Articular chondrocyte of knee joint (primary cell): ENCODE data around the gene WDR90. TPM values are rescaled to one million over a fixed set of nuclear protein-coding genes. Genes with fewer than 3 reads are reported as not detected.

ENCODE experiments used
- total RNA-seq: library from RNA; depleted of rRNA; stranded (reverse); fragments of >200 nt; gene quantifications from 2 replicates; pipeline ENCODE4 v1.2.3, GENCODE V29; 2012

WDR90 gene
- 8.8 and 9.4 TPM in 2 replicates for total RNA-seq

GRCh38 chr16:648781-649589, at the start of gene WDR90:
Gene WDR90, plus strand, starts transcription at chr16:649365. Its CDS starts 52 bp downstream, at chr16:649417.

GRCh38 chr16:630815-631405, 18.3 kb upstream of the WDR90 start, which contains the start of gene WFIKKN1:
Gene WFIKKN1, plus strand, starts transcription at chr16:630985. Its CDS starts 269 bp downstream, at chr16:631254.

DNA sequence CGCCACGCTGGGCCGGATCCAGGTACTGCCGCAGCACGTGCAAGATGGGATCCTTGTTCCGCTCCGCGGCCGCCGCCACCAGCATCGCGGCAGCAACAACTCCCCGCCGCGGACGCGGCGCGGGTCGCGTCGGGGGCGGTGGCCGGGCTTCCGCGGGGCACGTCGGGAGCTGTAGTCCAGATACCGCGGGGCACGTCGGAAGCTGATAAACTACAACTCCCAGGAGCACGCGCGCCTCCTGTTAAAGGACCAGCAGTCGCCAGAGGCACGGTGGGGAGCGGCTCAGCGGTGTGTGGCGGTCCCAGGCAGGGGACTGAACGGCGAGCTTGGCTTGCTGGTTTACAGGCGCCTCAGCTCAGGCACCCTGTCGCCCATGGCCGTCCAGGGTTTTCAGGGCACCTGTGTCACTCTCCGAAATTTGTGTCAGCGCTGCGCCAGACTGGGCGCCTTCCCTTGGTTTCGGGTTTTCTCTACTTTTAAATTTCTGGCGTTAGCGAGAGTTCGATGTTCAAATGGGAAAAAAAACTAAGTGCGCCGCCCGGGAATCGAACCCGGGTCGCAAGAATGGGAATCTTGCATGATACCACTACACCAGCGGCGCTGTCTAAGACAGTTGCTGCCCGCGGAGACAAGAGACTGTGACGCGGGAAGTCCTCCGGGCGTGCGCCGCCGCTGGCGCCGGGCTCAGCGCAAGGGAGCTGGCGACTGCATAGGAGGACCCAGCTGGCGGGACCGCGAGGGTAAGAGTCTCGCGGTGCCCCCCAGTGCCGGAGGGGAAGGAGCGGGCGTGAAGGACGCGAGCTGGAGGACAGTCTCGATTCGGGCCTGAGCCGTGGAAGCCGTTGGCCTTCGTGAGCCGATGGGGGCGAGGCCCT, 12.7 kb upstream of the WDR90 start, which contains the start of gene METTL26:
Gene METTL26 (minus strand): TSS at position 100 of the 875 bp plus-strand sequence. CDS start 15 bp downstream, at position 85.

GRCh38 chr16:641326-642188, 7.6 kb upstream of the WDR90 start, which contains the start of gene MCRIP2:
Gene MCRIP2, plus strand, starts transcription at chr16:641828. Its CDS starts 164 bp downstream, at chr16:641992.

DNA sequence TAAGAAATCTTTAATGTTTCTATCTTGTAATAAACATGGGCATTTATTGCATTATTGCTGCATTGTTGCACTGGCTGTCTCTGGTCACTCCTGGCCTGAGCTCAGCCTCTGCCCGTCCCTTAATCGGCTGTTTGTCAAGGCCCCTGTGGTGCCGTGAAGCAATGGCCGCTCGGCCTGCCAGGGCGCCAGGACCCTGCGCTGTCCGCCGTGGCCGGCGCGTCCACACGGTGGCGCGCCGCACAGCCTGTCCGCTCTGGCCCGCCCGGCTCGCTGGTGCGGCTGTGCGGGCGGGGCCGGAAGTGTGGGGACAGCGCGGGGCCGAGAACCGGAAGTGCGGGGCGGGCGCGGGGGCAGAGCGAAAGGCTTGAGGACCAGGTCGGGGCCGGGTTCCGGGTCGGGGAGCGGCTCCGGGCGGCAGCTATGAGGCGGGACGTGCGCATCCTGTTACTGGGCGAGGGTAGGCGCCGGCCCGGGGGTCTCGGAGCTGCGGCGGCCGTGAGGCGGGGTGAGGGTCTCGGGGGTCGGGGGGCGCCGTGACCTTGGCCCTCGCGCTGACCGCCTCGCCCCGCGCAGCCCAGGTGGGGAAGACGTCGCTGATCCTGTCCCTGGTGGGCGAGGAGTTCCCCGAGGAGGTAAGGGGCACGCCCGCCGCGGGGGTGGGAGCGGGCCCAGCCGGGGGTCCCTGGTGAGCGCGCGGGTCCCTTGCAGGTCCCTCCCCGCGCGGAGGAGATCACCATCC, 18.8 kb downstream of the WDR90 start, which contains the start of gene RHOT2:
Gene RHOT2 (plus strand): TSS at position 353 of the 739 bp plus-strand sequence. CDS start 68 bp downstream, at position 421.

GRCh38 chr16:674968-675883, 26.1 kb downstream of the WDR90 start, which contains the start of gene RHBDL1:
Gene RHBDL1, plus strand, starts transcription at chr16:675671. Its CDS starts 120 bp downstream, at chr16:675791.

GRCh38 chr16:679814-680624, 30.9 kb downstream of the WDR90 start, which contains the start of gene STUB1:
Gene STUB1, plus strand, starts transcription at chr16:680410. Its CDS starts 116 bp downstream, at chr16:680526.

GRCh38 chr16:684071-684794, 35.1 kb downstream of the WDR90 start, which contains the start of gene JMJD8:
Gene JMJD8, minus strand, starts transcription at chr16:684334. Its CDS starts 15 bp downstream, at chr16:684319.

GRCh38 chr16:705431-706188, 56.4 kb downstream of the WDR90 start, which contains the start of gene FBXL16:
Gene FBXL16, minus strand, starts transcription at chr16:705801. Its CDS starts 8,396 bp downstream, at chr16:697405.

DNA sequence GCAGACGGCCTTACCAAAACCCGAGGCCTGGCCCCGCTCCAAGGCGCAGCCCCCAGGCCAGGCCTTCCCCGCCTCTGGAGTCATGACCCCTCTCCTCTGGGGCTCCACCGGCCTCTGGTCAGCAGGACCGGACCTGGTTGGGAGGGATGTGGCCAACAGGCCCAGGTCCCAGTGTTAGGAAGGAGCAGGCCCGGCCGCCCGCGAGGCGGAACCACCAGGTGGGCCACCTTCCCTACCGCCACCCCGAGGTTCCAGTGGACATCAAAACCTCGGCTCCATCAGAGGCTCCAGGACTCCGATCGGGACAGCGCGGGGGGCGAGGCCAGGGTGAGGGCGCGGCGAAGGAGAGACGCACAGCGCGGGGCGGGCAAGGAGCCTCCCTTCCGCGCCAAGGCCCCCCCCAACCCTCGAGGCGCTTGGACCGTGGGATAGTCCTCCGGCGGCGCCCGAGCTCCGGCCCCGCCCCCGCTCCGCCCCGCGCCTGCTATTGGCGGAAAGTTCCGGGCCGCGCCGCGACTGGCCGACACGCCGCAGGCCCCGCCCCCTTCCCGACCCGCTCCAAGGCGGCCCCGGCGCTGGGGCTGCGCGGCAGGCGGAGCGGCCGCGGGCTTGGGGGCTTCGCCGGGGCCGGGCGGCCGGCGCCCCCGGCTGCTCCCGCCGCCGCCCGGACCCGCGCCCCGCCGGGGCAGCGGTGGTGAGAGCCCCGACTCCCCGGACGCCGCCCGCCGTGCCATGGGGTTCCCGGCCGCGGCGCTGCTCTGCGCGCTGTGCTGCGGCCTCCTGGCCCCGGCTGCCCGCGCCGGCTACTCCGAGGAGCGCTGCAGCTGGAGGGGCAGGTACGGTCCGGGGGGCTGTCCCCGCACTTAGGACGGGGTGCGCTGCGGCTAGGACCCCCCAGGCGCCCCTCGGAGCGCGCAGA, 65.7 kb downstream of the WDR90 start, which contains the start of gene METRN:
Gene METRN (plus strand): TSS at position 561 of the 919 bp plus-strand sequence. CDS start 172 bp downstream, at position 733.

Other genes starting within 250 kb of the WDR90 start
- 10.2 and 10.5 TPM in 2 replicates for gene DECR2, start 247.5 kb upstream of the WDR90 start, total RNA-seq
- gene RAB11FIP3, start 223.7 kb upstream of the WDR90 start, total RNA-seq = 21.3 and 24.6 TPM in 2 replicates
- gene CAPN15, start 121.7 kb upstream of the WDR90 start, total RNA-seq = 24.6 and 26.3 TPM in 2 replicates
- 0.11 TPM in 1 of 2 replicates, not detected in the other for gene PRR35, start 89.0 kb upstream of the WDR90 start, total RNA-seq
- gene NHLRC4, start 82.4 kb upstream of the WDR90 start, total RNA-seq = 0.43 and 0.65 TPM in 2 replicates
- 17.6 and 22.3 TPM in 2 replicates for gene PIGQ, start 79.4 kb upstream of the WDR90 start, total RNA-seq
- gene RAB40C, start 59.3 kb upstream of the WDR90 start, total RNA-seq = 9.5 and 9.8 TPM in 2 replicates
- 0.11 and 0.13 TPM in 2 replicates for gene WFIKKN1, start 18.4 kb upstream of the WDR90 start, total RNA-seq
- gene METTL26, start 13.1 kb upstream of the WDR90 start, total RNA-seq = 64.2 and 79.6 TPM in 2 replicates
- gene MCRIP2, start 7.5 kb upstream of the WDR90 start, total RNA-seq = 9.1 and 12.9 TPM in 2 replicates
- gene RHOT2, start 18.8 kb downstream of the WDR90 start, total RNA-seq = 24.3 and 25.2 TPM in 2 replicates
- 0.65 and 1.2 TPM in 2 replicates for gene RHBDL1, start 26.3 kb downstream of the WDR90 start, total RNA-seq
- 75.1 and 78.9 TPM in 2 replicates for gene STUB1, start 31.0 kb downstream of the WDR90 start, total RNA-seq
- 39.9 and 45.1 TPM in 2 replicates for gene JMJD8, start 35.0 kb downstream of the WDR90 start, total RNA-seq
- gene WDR24, start 41.0 kb downstream of the WDR90 start, total RNA-seq = 6.0 and 7.6 TPM in 2 replicates
- under 0.01 and 0.11 TPM in 2 replicates for gene FBXL16, start 56.4 kb downstream of the WDR90 start, total RNA-seq
- 39.6 and 40.2 TPM in 2 replicates for gene METRN, start 65.8 kb downstream of the WDR90 start, total RNA-seq
- gene ANTKMT, start 71.8 kb downstream of the WDR90 start, total RNA-seq = 16.9 and 18.2 TPM in 2 replicates
- gene CCDC78, start 77.1 kb downstream of the WDR90 start, total RNA-seq = 0.97 and 1.3 TPM in 2 replicates
- gene HAGHL, start 77.7 kb downstream of the WDR90 start, total RNA-seq = 6.1 and 10.2 TPM in 2 replicates
- gene CIAO3, start 91.6 kb downstream of the WDR90 start, total RNA-seq = 19.5 and 26.3 TPM in 2 replicates
- gene MSLN, start 111.4 kb downstream of the WDR90 start, total RNA-seq = 0.32 and 5.9 TPM in 2 replicates
- gene RPUSD1, start 139.0 kb downstream of the WDR90 start, total RNA-seq = 15.8 and 16.6 TPM in 2 replicates
- gene CHTF18, start 139.3 kb downstream of the WDR90 start, total RNA-seq = 3.3 and 5.4 TPM in 2 replicates
- not detected in 2 replicates for gene GNG13, start 151.4 kb downstream of the WDR90 start, total RNA-seq